GM23248 (cell line): ENCODE data around the gene MAP3K14. TPM values are rescaled to one million over a fixed set of nuclear protein-coding genes. Genes with fewer than 3 reads are reported as not detected.

ENCODE experiments used
- DNase-seq: peaks from one replicate; pipeline ENCODE4 v3.0.0-alpha.2; 2015
- H2AFZ ChIP-seq: fragments of 200-600 bp; sonication (generic); 2 replicates; pipeline ENCODE4 v1.6.1; 2016; ENCODE audit warnings: antibody characterized with exemption
- H3F3A ChIP-seq: fragments of 200-600 bp; sonication (generic); 2 replicates; pipeline ENCODE4 v1.6.1; 2016; ENCODE audit warnings: mild to moderate bottlenecking, antibody characterized with exemption, mixed run types; ENCODE audit not compliant: insufficient read depth
- H3K27ac ChIP-seq: fragments of 200-600 bp; sonication (generic); 2 replicates; pipeline ENCODE4 v1.5.1; 2016; ENCODE audit warnings: mild to moderate bottlenecking
- H3K27me3 ChIP-seq: fragments of 200-600 bp; sonication (generic); replicated peaks from 2 replicates; pipeline ENCODE4 v1.6.1; 2016; ENCODE audit warnings: mild to moderate bottlenecking; ENCODE audit not compliant: insufficient read depth
- H3K36me3 ChIP-seq: fragments of 200-600 bp; sonication (generic); 2 replicates; pipeline ENCODE4 v1.6.1; 2016; ENCODE audit warnings: low read depth, mild to moderate bottlenecking
- H3K4me1 ChIP-seq: fragments of 200-600 bp; sonication (generic); 2 replicates; pipeline ENCODE4 v1.6.1; 2016; ENCODE audit warnings: mild to moderate bottlenecking; ENCODE audit not compliant: insufficient read depth
- H3K4me2 ChIP-seq: fragments of 200-600 bp; sonication (generic); one replicate; pipeline ENCODE4 v1.6.1; 2016; ENCODE audit warnings: mild to moderate bottlenecking; ENCODE audit not compliant: unreplicated experiment
- H3K4me3 ChIP-seq: fragments of 200-600 bp; sonication (generic); 2 replicates; pipeline ENCODE4 v1.5.1; 2016; ENCODE audit warnings: mild to moderate bottlenecking
- H3K79me2 ChIP-seq: fragments of 200-600 bp; sonication (generic); 2 replicates; pipeline ENCODE4 v1.6.1; 2016; ENCODE audit warnings: mild to moderate bottlenecking; ENCODE audit not compliant: insufficient read depth
- H3K9ac ChIP-seq: fragments of 200-600 bp; sonication (generic); 2 replicates; pipeline ENCODE4 v1.6.1; 2016; ENCODE audit warnings: mild to moderate bottlenecking
- H3K9me2 ChIP-seq: fragments of 200-600 bp; sonication (generic); 2 replicates; pipeline ENCODE4 v1.6.1; 2016; ENCODE audit warnings: mixed run types, mild to moderate bottlenecking, moderate library complexity; ENCODE audit not compliant: insufficient read depth
- H3K9me3 ChIP-seq: fragments of 200-600 bp; sonication (generic); one replicate; pipeline ENCODE4 v1.6.1; 2017; ENCODE audit warnings: low read depth
- H4K20me1 ChIP-seq: fragments of 200-600 bp; sonication (generic); 2 replicates; pipeline ENCODE4 v1.6.0; 2016; ENCODE audit not compliant: insufficient read depth
- EZH2 ChIP-seq: fragments of 200-600 bp; sonication (generic); IDR thresholded peaks from 2 replicates; pipeline ENCODE4 v1.6.1; 2018; ENCODE audit warnings: antibody characterized with exemption, mild to moderate bottlenecking; ENCODE audit not compliant: insufficient read depth, poor library complexity, severe bottlenecking
- EZH2phosphoT487 ChIP-seq: fragments of 200-600 bp; sonication (generic); IDR thresholded peaks from 2 replicates; pipeline ENCODE4 v1.6.1; 2018; ENCODE audit warnings: antibody characterized with exemption, moderate library complexity, mild to moderate bottlenecking, low read depth; ENCODE audit not compliant: insufficient read depth
- WGBS, 2 experiments: methylation state at CpG; one replicate each; pipeline ENCODE4 v1.1.6; 2015 to 2017; ENCODE audit warnings: low lambda C conversion rate in 2 of 2, low coverage in 1 of 2; ENCODE audit errors: missing lambda C conversion rate in 2 of 2; 5-methylcytosine and 5-hydroxymethylcytosine counted together
- in situ Hi-C: fragments of 300-500 bp; cut with MboI; formaldehyde crosslinking; loops from 2 replicates; pipeline ENCODE4 v1.15.0; 2020
- polyA plus RNA-seq: library from polyadenylated mRNA; unstranded; fragments of >200 nt; fragmentation: Nextera tagmentation; extraction: Ambion mirVana; gene quantifications from 2 replicates; pipeline ENCODE4 v1.2.1, GENCODE V29; 2016
- total RNA-seq: library from RNA; depleted of rRNA; stranded (reverse); fragments of >200 nt; shearing (Covaris generic); gene quantifications from 2 replicates; pipeline ENCODE4 v1.2.3, GENCODE V29; 2014

MAP3K14 gene
- total and polyA plus RNA-seq, 2 experiments from 2014 or later = 3.4 to 4.2 TPM

- Histone ChIP-seq H3K4me2 (no peak overlapping the region), H3K4me1 (peaks cover 12% of the 10 kb centered on the region), H3K36me3 (peaks cover 22% of the 10 kb centered on the region; the same call in 1 of the 2 replicates), H3K9ac (no peak overlapping the region), H3K4me3 (no peak overlapping the region), H3K27ac (no peak overlapping the region), H3F3A (peaks cover 33% of the 10 kb centered on the region), H3K9me3 (no peaks in the 10 kb centered on the region), H3K9me2 (no peaks in the 10 kb centered on the region), H2AFZ (no peak overlapping the region), H3K79me2 (no peaks in the 10 kb centered on the region), H4K20me1 (no peaks in the 10 kb centered on the region), H3K27me3 (no peaks in the 10 kb centered on the region)
- TF ChIP-seq EZH2phosphoT487 = no peak
- TF ChIP-seq EZH2 = no peak
- 78 to 79% methylated on average over 7 of the region's 7 CpGs for WGBS, 2 experiments
- in situ Hi-C loops = no loop called here
- DNase-seq = no peak
These were observed 53.4 kb downstream of the MAP3K14 start for GRCh38 chr17:45263477-45263860.

- Histone ChIP-seq H2AFZ (no peak overlapping the region), H4K20me1 (no peaks in the 10 kb centered on the region), H3K4me1 (peaks cover 12% of the 10 kb centered on the region), H3K9me2 (no peaks in the 10 kb centered on the region), H3K27ac (no peak overlapping the region), H3F3A (peaks cover 30% of the 10 kb centered on the region), H3K79me2 (no peaks in the 10 kb centered on the region), H3K4me3 (no peak overlapping the region), H3K9me3 (no peaks in the 10 kb centered on the region), H3K27me3 (no peaks in the 10 kb centered on the region), H3K36me3 (peaks cover 16% of the 10 kb centered on the region; the same call in 1 of the 2 replicates), H3K9ac (no peak overlapping the region), H3K4me2 (peak overlapping the region; percentile 59)
- WGBS, 2 experiments = 51 to 55% methylated on average over 18 of the region's 18 CpGs
- no peak for TF ChIP-seq EZH2
- TF ChIP-seq EZH2phosphoT487 = no peak
- in situ Hi-C loops = no loop called here
- peak; percentile 51 for DNase-seq
These were observed 54.0 kb downstream of the MAP3K14 start for GRCh38 chr17:45262516-45263476.

- WGBS, 2 experiments = 14 to 17% methylated on average over 49 to 63 of the region's 68 CpGs
- H3K27me3 ChIP-seq = no peaks in the 10 kb centered on the region
- in situ Hi-C loops = no loop called here
- no peaks in the 10 kb centered on the region for H4K20me1 ChIP-seq
- H2AFZ ChIP-seq = no peak within 1 kb of the TSS
- peak within 1 kb of the TSS; percentile 64 for H3K4me3 ChIP-seq
- H3K9me2 ChIP-seq = no peaks in the 10 kb centered on the region
- H3K36me3 ChIP-seq = peaks cover 12% of the 10 kb centered on the region; the same call in 1 of the 2 replicates
- H3K27ac ChIP-seq = no peak within 1 kb of the TSS
- H3F3A ChIP-seq = peaks cover 23% of the 10 kb centered on the region; the same call in 1 of the 2 replicates
- H3K9ac ChIP-seq = peak within 1 kb of the TSS; percentile 52
- H3K4me2 ChIP-seq = peak within 1 kb of the TSS; percentile 59
- peak; percentile 62 for DNase-seq
- no peaks in the 10 kb centered on the region for H3K9me3 ChIP-seq
- peaks cover 12% of the 10 kb centered on the region for H3K4me1 ChIP-seq
- TF ChIP-seq EZH2phosphoT487 (no peak), EZH2 (no peak)
- no peaks in the 10 kb centered on the region for H3K79me2 ChIP-seq
These were observed 55.0 kb downstream of the MAP3K14 start, which contains the start of gene SPATA32 for GRCh38 chr17:45261577-45262515. Gene SPATA32 (minus strand): TSS chr17:45262094. CDS start chr17:45262016, 78 bp downstream.
